Activated T-helper 1 cell treated with anti-CD3 and anti-CD28 coated beads, Interleukin-12 subunit alpha, Interleukin-12 subunit beta, Interleukin-2, Interleukin-4 antibody, amounts not matched to agents 30 ng/mL and 10 ng/mL and 1 ng/mL, durations not matched to agents 14 hours and 24 hours and 36 hours (primary cell): ENCODE results near the gene TCF7L1. TPM values are rescaled to one million over a fixed set of nuclear protein-coding genes. Genes with fewer than 3 reads are reported as not detected.

Experiments used
- DNase-seq: peaks from one replicate; pipeline ENCODE4 v3.0.0; 2021; ENCODE audit warnings: low spot score
- H3K27ac Mint-ChIP-seq: one replicate; pipeline ENCODE4 v1.8.0; 2021; ENCODE audit warnings: mild to moderate bottlenecking, mixed read lengths
- H3K27me3 Mint-ChIP-seq: one replicate; pipeline ENCODE4 v1.8.0; 2022; ENCODE audit warnings: mild to moderate bottlenecking, moderate library complexity, mixed read lengths; ENCODE audit not compliant: insufficient read depth
- H3K36me3 Mint-ChIP-seq: one replicate; pipeline ENCODE4 v1.8.0; 2021; ENCODE audit warnings: low read depth, mixed read lengths
- H3K4me1 Mint-ChIP-seq: one replicate; pipeline ENCODE4 v1.8.0; 2021; ENCODE audit warnings: low read depth, mixed read lengths
- H3K4me3 Mint-ChIP-seq: one replicate; pipeline ENCODE4 v1.8.0; 2021; ENCODE audit warnings: mild to moderate bottlenecking, moderate library complexity, mixed read lengths
- H3K9me3 Mint-ChIP-seq: one replicate; pipeline ENCODE4 v1.8.0; 2021; ENCODE audit warnings: mixed read lengths
- intact Hi-C: fragments of 100-400 bp; cut with micrococcal nuclease; formaldehyde crosslinking; loops from one replicate; pipeline ENCODE4 v1.15.1; 2024
- total RNA-seq: library from RNA; stranded (reverse); gene quantifications from 2 replicates; pipeline ENCODE4 v1.2.3, GENCODE V29; 2022

TCF7L1 gene
- total RNA-seq, 1 donor from 2014 or later, result not detected

DNA sequence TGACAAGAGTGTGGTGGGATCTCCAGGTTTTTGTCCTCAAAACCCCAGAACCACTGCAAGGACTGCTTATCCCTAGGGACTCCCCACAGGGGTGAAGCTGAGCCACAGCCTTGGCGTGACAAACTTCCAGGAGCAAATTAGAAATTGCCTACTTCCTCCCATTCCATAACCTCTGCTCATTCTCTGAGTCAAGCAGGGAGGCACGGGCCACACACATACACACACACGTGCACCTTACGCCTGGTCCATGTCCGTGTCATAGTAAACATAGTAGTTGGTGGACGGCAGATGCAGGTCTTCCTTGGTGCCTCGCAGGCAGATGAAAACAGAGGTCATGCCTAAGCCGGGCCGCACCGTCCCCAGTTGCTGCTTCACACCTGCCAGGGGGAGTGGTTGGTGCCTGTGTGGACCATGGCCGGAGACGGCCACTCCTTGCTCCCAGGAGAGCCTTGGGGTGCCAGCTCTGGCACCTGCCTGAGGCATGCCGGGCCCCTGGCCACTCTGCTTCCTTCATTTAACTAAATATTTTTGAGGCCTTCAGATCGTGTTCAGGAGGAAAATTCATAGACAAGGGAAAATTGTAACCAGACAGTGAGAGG, 211.3 kb downstream of the TCF7L1 start:
- Mint-ChIP-seq H3K4me1 (no peaks in the 10 kb centered on the region), H3K27me3 (peaks cover 5% of the 10 kb centered on the region), H3K4me3 (no peak overlapping the region), H3K27ac (no peak overlapping the region), H3K9me3 (no peaks in the 10 kb centered on the region), H3K36me3 (peaks cover 21% of the 10 kb centered on the region)
- DNase-seq, result no peak
- intact Hi-C loops, result no loop called here

DNA sequence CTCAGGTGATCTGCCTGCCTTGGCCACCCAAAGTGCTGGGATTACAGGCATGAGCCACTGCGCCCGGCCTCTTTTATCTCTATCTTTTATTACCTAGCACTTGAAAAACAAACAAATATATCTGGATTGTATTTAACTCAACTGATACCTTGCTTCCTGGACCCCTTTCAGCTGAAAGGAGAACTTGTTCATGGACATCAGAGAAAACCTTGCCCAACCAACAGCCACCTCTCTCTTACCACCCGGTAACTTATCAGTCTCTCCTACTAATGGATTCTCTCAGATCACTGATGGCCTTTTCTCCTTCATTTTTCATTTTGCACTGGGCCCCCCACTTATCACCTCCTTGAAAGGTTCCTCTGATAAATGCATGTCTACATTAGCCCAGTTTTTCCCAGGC, 214.4 kb downstream of the TCF7L1 start:
- intact Hi-C loops, result no loop called here
- peaks cover 33% of the 10 kb centered on the region for H3K36me3 Mint-ChIP-seq
- no peaks in the 10 kb centered on the region for H3K9me3 Mint-ChIP-seq
- no peak for DNase-seq
- no peak overlapping the region for H3K27ac Mint-ChIP-seq
- peaks cover 2% of the 10 kb centered on the region for H3K4me1 Mint-ChIP-seq
- no peaks in the 10 kb centered on the region for H3K27me3 Mint-ChIP-seq
- H3K4me3 Mint-ChIP-seq, result no peak overlapping the region

DNA sequence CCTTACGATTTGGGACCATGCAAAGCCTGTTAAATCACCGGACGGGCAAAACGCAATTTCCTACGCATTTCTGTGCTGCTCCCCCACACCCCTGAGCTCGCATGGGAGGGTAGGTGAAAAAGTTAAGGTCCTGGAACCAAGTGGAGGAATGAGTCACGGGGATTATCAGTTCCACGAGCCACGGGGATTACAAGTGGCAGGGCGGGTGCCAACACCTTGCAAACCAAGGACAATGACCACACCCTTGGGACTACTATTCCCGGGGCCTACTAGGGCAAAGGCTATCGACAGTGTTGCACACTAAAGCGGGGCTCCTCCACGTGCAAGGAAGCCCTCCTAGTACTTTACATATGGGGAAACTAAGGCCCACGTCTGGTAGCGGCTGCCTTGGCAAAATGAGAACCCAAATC, 220.7 kb downstream of the TCF7L1 start:
- no peak for DNase-seq
- no peaks in the 10 kb centered on the region for H3K27me3 Mint-ChIP-seq
- intact Hi-C loops, result loop anchor here (1.0 to 10.0 kb wide), 12 partner anchors 26 to 1088 kb away; partner anchors contain the start of genes GGCX, IMMT, KDM3A and MRPL35
- H3K4me1 Mint-ChIP-seq, result peaks cover 44% of the 10 kb centered on the region
- H3K27ac Mint-ChIP-seq, result peak overlapping the region; percentile 98
- H3K4me3 Mint-ChIP-seq, result peak overlapping the region; percentile 100
- no peaks in the 10 kb centered on the region for H3K9me3 Mint-ChIP-seq
- H3K36me3 Mint-ChIP-seq, result peaks cover 31% of the 10 kb centered on the region

DNA sequence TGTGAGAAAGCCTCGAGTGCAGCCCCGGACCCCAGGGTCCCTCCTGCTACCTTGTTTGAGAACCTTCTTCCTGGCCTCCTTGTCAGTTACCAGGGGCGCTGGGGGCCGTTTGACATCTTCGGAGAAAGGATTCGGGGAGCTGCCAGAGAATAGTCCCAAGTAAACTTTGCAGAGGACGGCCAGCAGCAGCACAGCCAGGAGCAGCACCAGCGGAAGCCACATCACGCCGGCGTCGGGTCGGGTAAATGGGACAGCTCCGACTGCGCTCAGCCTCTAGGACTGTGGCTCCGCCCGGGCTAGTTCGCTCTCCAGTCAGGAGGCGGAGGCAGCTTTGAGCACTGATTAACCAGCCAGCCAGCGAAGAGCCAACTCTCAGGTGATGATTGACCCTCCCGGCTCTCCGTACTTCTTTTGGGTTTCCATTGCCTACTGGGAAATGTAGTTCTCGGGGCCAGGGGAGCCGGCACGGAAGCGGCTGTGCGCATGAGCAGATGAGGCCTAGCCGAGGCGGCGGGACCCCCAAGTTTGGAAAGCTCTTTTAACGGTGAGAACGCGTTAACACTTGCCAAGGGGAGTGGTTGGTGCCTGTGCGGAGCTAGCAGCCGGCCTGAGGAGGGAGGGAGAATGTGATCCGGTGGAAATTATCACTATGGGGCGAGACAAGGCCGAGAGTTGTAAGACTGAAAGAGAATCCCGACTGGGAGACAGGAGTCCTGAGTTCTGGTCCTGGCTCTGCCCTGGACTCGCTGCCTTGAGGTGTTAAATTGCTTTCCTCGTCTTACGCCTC, 221.3 kb downstream of the TCF7L1 start, which contains the start of the genes ELMOD3 and RETSAT:
TSS of gene ELMOD3 (plus strand) at position 484 of the 787 bp plus-strand sequence. CDS start 2,430 bp downstream, outside the sequence.
TSS of gene RETSAT (minus strand) at position 243 of the 787 bp plus-strand sequence. CDS start at position 222, 21 bp downstream.
- Mint-ChIP-seq H3K36me3 (peaks cover 31% of the 10 kb centered on the region), H3K4me3 (peak within 1 kb of the TSS; percentile 100), H3K4me1 (peaks cover 44% of the 10 kb centered on the region), H3K27me3 (no peaks in the 10 kb centered on the region), H3K9me3 (no peaks in the 10 kb centered on the region), H3K27ac (peak within 1 kb of the TSS; percentile 98)
- peak; percentile 97 for DNase-seq
- intact Hi-C loops, result loop anchor here (1.0 to 10.0 kb wide), 12 partner anchors 26 to 1088 kb away; partner anchors contain the start of genes GGCX, IMMT, KDM3A and MRPL35

DNA sequence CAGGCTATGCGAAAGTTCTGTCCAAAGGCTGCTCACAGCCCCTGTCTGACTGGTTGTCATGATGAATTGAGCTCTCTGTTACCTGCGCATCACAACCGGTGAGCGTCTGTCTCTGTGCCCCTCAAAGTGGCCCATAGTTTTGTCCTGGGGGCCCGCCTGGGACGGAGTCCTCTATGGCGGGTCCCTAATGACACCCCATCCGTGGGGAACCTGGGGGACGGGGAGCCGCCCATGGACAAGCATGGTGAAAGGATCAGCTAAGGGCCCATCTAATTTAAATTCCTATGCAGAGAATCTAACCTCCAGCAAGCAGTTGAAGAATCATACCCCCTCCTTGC, 221.8 kb downstream of the TCF7L1 start:
- Mint-ChIP-seq H3K27ac (peak overlapping the region; percentile 98), H3K4me3 (peak overlapping the region; percentile 100), H3K27me3 (no peaks in the 10 kb centered on the region), H3K9me3 (no peaks in the 10 kb centered on the region), H3K4me1 (peaks cover 44% of the 10 kb centered on the region), H3K36me3 (peaks cover 31% of the 10 kb centered on the region)
- intact Hi-C loops, result loop anchor here (2.0 to 10.0 kb wide), 2 partner anchors 198 to 840 kb away; partner anchors contain the start of genes IMMT and MRPL35
- no peak for DNase-seq

DNA sequence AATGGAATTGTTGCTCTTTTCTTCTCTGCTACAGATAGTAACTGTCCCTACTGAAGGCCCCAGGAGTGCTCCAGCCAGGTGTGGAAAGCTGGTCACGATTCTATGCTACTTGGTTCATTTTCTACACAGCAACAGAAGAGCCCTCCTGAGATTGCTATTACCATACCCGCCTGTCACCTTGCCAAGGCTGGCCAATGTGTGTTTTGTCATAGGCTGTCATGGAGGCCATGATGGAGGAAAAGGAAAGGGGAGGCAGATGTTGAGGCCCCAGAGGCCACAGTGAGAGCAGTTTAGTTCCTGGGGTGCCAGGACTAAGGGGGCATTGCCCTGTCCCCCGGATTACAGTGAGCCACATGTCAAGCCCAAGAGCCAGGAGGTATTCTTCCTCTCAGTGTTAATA, 222.3 kb downstream of the TCF7L1 start:
- Mint-ChIP-seq H3K4me1 (peaks cover 44% of the 10 kb centered on the region), H3K4me3 (peak overlapping the region; percentile 100), H3K36me3 (peaks cover 28% of the 10 kb centered on the region), H3K27ac (peak overlapping the region; percentile 73), H3K27me3 (no peaks in the 10 kb centered on the region), H3K9me3 (no peaks in the 10 kb centered on the region)
- DNase-seq, result no peak
- intact Hi-C loops, result loop anchor here (2.0 to 10.0 kb wide), 2 partner anchors 197 to 839 kb away; partner anchors contain the start of genes IMMT and MRPL35

DNA sequence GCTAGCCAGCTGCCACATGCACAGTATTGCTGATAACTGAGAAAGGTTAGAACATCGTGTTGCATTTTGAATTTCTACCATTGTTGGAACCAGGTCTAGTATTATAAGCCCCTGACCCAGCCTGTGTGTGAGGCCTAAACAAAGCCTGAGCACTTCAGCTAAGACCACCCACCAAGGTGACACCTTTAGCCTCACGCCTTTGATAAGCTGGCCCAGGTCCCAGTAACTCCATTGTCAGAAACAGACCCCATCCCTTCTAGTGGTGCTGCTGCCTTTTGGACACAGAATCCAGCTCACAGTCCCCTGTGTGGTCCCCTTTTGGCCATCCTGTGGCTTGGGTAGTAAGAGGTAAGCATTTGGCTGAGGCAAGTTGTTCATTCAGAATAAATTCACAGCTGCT, 223.0 kb downstream of the TCF7L1 start:
- intact Hi-C loops, result loop anchor here (10.0 kb wide), 1 partner anchor 839 kb away; the partner anchor contains the start of genes IMMT and MRPL35
- H3K4me3 Mint-ChIP-seq, result no peak overlapping the region
- H3K27me3 Mint-ChIP-seq, result no peaks in the 10 kb centered on the region
- no peak overlapping the region for H3K27ac Mint-ChIP-seq
- H3K4me1 Mint-ChIP-seq, result peaks cover 44% of the 10 kb centered on the region
- H3K36me3 Mint-ChIP-seq, result peaks cover 23% of the 10 kb centered on the region
- no peak for DNase-seq
- H3K9me3 Mint-ChIP-seq, result no peaks in the 10 kb centered on the region

DNA sequence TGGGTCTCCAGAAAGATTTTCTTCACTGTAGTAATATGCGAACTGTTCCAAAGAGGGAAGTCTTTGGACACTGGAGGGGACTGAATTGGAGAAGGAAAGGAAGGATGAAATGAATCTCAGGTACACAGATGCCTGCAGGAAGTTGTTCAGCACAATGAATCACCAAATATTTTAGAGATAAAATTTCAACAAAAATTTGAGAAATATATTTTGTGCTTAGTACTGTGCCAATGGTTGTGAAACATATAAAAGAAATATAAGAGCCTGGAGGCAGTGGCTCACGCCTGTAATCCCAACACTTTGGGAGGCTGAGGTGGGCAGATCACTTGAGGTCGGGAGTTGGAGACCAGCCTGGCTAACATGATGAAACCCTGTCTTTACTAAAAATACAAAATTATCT, 224.5 kb downstream of the TCF7L1 start:
- intact Hi-C loops, result loop anchor here (10.0 kb wide), 1 partner anchor 837 kb away; the partner anchor contains the start of genes IMMT and MRPL35
- Mint-ChIP-seq H3K27ac (no peak overlapping the region), H3K36me3 (peaks cover 29% of the 10 kb centered on the region), H3K4me3 (no peak overlapping the region), H3K4me1 (peaks cover 42% of the 10 kb centered on the region), H3K9me3 (no peaks in the 10 kb centered on the region), H3K27me3 (no peaks in the 10 kb centered on the region)
- no peak for DNase-seq

Other genes starting within 250 kb of the TCF7L1 start
- 2,415 and 2,510 TPM in 2 replicates for gene TMSB10, start 227.7 kb upstream of the TCF7L1 start, total RNA-seq
- 98.1 and 108 TPM in 2 replicates for gene KCMF1, start 162.2 kb upstream of the TCF7L1 start, total RNA-seq
- gene TGOLN2, start 194.6 kb downstream of the TCF7L1 start, total RNA-seq, result 102 and 104 TPM in 2 replicates
- gene RETSAT, start 221.1 kb downstream of the TCF7L1 start, total RNA-seq, result 23.4 and 25.9 TPM in 2 replicates
- gene ELMOD3, start 221.4 kb downstream of the TCF7L1 start, total RNA-seq, result 13.8 and 15.9 TPM in 2 replicates